ENCODE measurements around the gene GALNT11.

GRCh38 chr7:152013974-152014373, 11.5 kb upstream of the GALNT11 start:
- TF ChIP-seq CTCF (IDR thresholded peaks at IDR 0.05) (no peak), POLR2A (IDR thresholded peaks at IDR 0.05) (no peak)

Data from thyroid gland (tissue), 4 donors.